Loucy (cell line): ENCODE measurements around the gene MAGEA9.

Experiments used
- H2AFZ ChIP-seq: fragments of 200-600 bp; sonication (generic); 2 replicates; pipeline ENCODE4 v1.6.0; 2016; ENCODE audit warnings: antibody characterized with exemption, mild to moderate bottlenecking, low read length, moderate library complexity
- H3F3A ChIP-seq: fragments of 200-600 bp; 2 replicates; pipeline ENCODE4 v1.6.0; 2016; ENCODE audit warnings: antibody characterized with exemption, low read depth, mild to moderate bottlenecking
- H3K27me3 ChIP-seq: fragments of 200-600 bp; sonication (generic); 2 replicates; pipeline ENCODE4 v1.6.1; 2014; ENCODE audit warnings: low read length, mild to moderate bottlenecking; ENCODE audit not compliant: insufficient read depth, poor library complexity, severe bottlenecking
- H3K36me3 ChIP-seq: fragments of 200-600 bp; sonication (generic); 2 replicates; pipeline ENCODE4 v1.6.1; 2016; ENCODE audit warnings: low read length; ENCODE audit not compliant: insufficient read depth
- H3K4me1 ChIP-seq: fragments of 200-600 bp; sonication (generic); 2 replicates; pipeline ENCODE4 v1.5.1; 2014; ENCODE audit warnings: low read length, mild to moderate bottlenecking; ENCODE audit not compliant: insufficient read depth, poor library complexity, severe bottlenecking
- H3K4me2 ChIP-seq: fragments of 200-600 bp; sonication (generic); 2 replicates; pipeline ENCODE4 v1.6.0; 2014; ENCODE audit warnings: antibody characterized with exemption, low read length, low read depth, mild to moderate bottlenecking; ENCODE audit not compliant: poor library complexity, severe bottlenecking
- H3K4me3 ChIP-seq: fragments of 200-600 bp; sonication (generic); 2 replicates; pipeline ENCODE4 v1.5.1; 2014; ENCODE audit warnings: low read length, mild to moderate bottlenecking, mixed read lengths; ENCODE audit not compliant: poor library complexity, severe bottlenecking
- H3K79me2 ChIP-seq: fragments of 200-600 bp; sonication (generic); 2 replicates; pipeline ENCODE4 v1.6.1; 2014; ENCODE audit warnings: low read length; ENCODE audit not compliant: insufficient read depth
- H3K9ac ChIP-seq: fragments of 200-600 bp; sonication (generic); 2 replicates; pipeline ENCODE4 v1.6.0; 2014; ENCODE audit warnings: mild to moderate bottlenecking, low read depth, low read length, moderate library complexity; ENCODE audit not compliant: poor library complexity, severe bottlenecking
- H3K9me2 ChIP-seq: fragments of 200-600 bp; sonication (generic); replicated peaks from 2 replicates; pipeline ENCODE4 v1.6.1; 2016; ENCODE audit warnings: low read depth, low read length, mixed read lengths
- H3K9me3 ChIP-seq: fragments of 200-600 bp; sonication (generic); 2 replicates; pipeline ENCODE4 v1.6.1; 2014; ENCODE audit warnings: mild to moderate bottlenecking, antibody characterized with exemption, low read length, low read depth; ENCODE audit not compliant: insufficient read depth
- H4K20me1 ChIP-seq: fragments of 200-600 bp; sonication (generic); 2 replicates; pipeline ENCODE4 v1.6.0; 2014; ENCODE audit warnings: antibody characterized with exemption, low read length, mild to moderate bottlenecking; ENCODE audit not compliant: insufficient read depth, poor library complexity, severe bottlenecking
- CTCF ChIP-seq: fragments of 200-600 bp; sonication (generic); conservative IDR thresholded peaks from 2 replicates; pipeline ENCODE4 v1.5.1; 2014; ENCODE audit warnings: mild to moderate bottlenecking, antibody characterized with exemption, low read length
- EZH2phosphoT487 ChIP-seq: fragments of 200-600 bp; IDR thresholded peaks from 2 replicates; pipeline ENCODE4 v1.6.1; 2018; ENCODE audit warnings: antibody characterized with exemption, mild to moderate bottlenecking, moderate library complexity, borderline replicate concordance

MAGEA9 gene

GRCh38 chrX:149799095-149799714, 17.5 kb downstream of the MAGEA9 start:
- Histone ChIP-seq H2AFZ (no peak overlapping the region), H3K27me3 (no peaks in the 10 kb centered on the region), H3F3A (no peaks in the 10 kb centered on the region), H3K79me2 (no peaks in the 10 kb centered on the region), H4K20me1 (no peaks in the 10 kb centered on the region), H3K4me3 (no peak overlapping the region), H3K9me2 (no peaks in the 10 kb centered on the region), H3K4me1 (no peaks in the 10 kb centered on the region), H3K36me3 (no peaks in the 10 kb centered on the region), H3K4me2 (no peak overlapping the region), H3K9ac (no peak overlapping the region), H3K9me3 (no peaks in the 10 kb centered on the region)
- TF ChIP-seq EZH2phosphoT487 = no peak
- no peak for TF ChIP-seq CTCF

- Histone ChIP-seq H3K4me1 (no peaks in the 10 kb centered on the region), H3K79me2 (no peaks in the 10 kb centered on the region), H3K9me2 (no peaks in the 10 kb centered on the region), H3K4me2 (no peak overlapping the region), H3F3A (no peaks in the 10 kb centered on the region), H3K9ac (no peak overlapping the region), H4K20me1 (no peaks in the 10 kb centered on the region), H3K9me3 (no peaks in the 10 kb centered on the region), H3K4me3 (no peak overlapping the region), H3K27me3 (no peaks in the 10 kb centered on the region), H2AFZ (no peak overlapping the region), H3K36me3 (no peaks in the 10 kb centered on the region)
- TF ChIP-seq CTCF = no peak
- no peak for TF ChIP-seq EZH2phosphoT487
These were observed 18.2 kb downstream of the MAGEA9 start for GRCh38 chrX:149799938-149800337.

- Histone ChIP-seq H4K20me1 (no peaks in the 10 kb centered on the region), H3K9ac (no peak overlapping the region), H3K36me3 (no peaks in the 10 kb centered on the region), H3K9me2 (no peaks in the 10 kb centered on the region), H2AFZ (no peak overlapping the region), H3K79me2 (no peaks in the 10 kb centered on the region), H3K27me3 (no peaks in the 10 kb centered on the region), H3F3A (no peaks in the 10 kb centered on the region), H3K4me1 (no peaks in the 10 kb centered on the region), H3K4me2 (no peak overlapping the region), H3K9me3 (no peaks in the 10 kb centered on the region), H3K4me3 (no peak overlapping the region)
- no peak for TF ChIP-seq EZH2phosphoT487
- no peak for TF ChIP-seq CTCF
These were observed 21.8 kb downstream of the MAGEA9 start for GRCh38 chrX:149803458-149804062.
